ENCODE results near the gene AMOTL2.

- TF ChIP-seq CTCF (IDR thresholded peaks at IDR 0.05; ENCODE audit: borderline replicate concordance, extremely low read depth, low read length, poor library complexity, severe bottlenecking) (no peak), EZH2 (IDR thresholded peaks at IDR 0.05; ENCODE audit: borderline replicate concordance, low read depth, low read length, severe bottlenecking) (no peak)
Measured at GRCh38 chr3:134387293-134387692, 13.0 kb upstream of the AMOTL2 start.
